PC-9 (cell line): ENCODE results near the gene MECR. TPM values are rescaled to one million over a fixed set of nuclear protein-coding genes. Genes with fewer than 3 reads are reported as not detected.

Experiments used
- BruUV-seq: library from RNA; stranded (reverse); fragments of 400-500 nt; replicated peaks from 2 replicates; lab custom pipeline; 2021; lab: Mats Ljungman, UMichigan
- CTCF ChIA-PET: fragments of 300-600 bp; sonication (Branson Sonifier 250); formaldehyde crosslinking; loops from one replicate; lab custom pipeline; 2022; ENCODE audit warnings: antibody characterized with exemption; lab: Charles Lee
- POLR2A ChIA-PET: fragments of 300-600 bp; sonication (Branson Sonifier 250); formaldehyde crosslinking; loops from one replicate; lab custom pipeline; 2022; ENCODE audit warnings: antibody characterized with exemption; ENCODE audit not compliant: unreplicated experiment; lab: Charles Lee
- DNase-seq, 2 experiments: peaks; one replicate each; pipeline versions ENCODE4 v3.0.0 to v3.0.0-alpha.2; 2015 to 2022; ENCODE audit warnings: mixed read lengths in 1 of 2
- H2AFZ ChIP-seq: fragments of 200-600 bp; sonication (generic); 2 replicates; pipeline ENCODE4 v1.8.1; 2017; ENCODE audit warnings: antibody characterized with exemption
- H3F3A ChIP-seq: fragments of 200-600 bp; sonication (generic); 2 replicates; pipeline ENCODE4 v1.8.1; 2017; ENCODE audit warnings: antibody characterized with exemption, mild to moderate bottlenecking, low read depth; ENCODE audit not compliant: insufficient read depth
- H3K27ac ChIP-seq: fragments of 200-600 bp; sonication (generic); 2 replicates; pipeline ENCODE4 v1.6.1; 2016; ENCODE audit warnings: mixed run types
- H3K27me3 ChIP-seq: fragments of 200-600 bp; sonication (generic); 2 replicates; pipeline ENCODE4 v1.6.1; 2016; ENCODE audit warnings: low read depth, mixed run types; ENCODE audit not compliant: insufficient read depth
- H3K36me3 ChIP-seq: fragments of 200-600 bp; sonication (generic); 2 replicates; pipeline ENCODE4 v1.6.1; 2016; ENCODE audit warnings: low read depth, mixed run types
- H3K4me1 ChIP-seq: fragments of 200-600 bp; sonication (generic); replicated peaks from 2 replicates; pipeline ENCODE4 v1.6.1; 2016; ENCODE audit warnings: mixed run types; ENCODE audit not compliant: insufficient read depth
- H3K4me2 ChIP-seq: fragments of 200-600 bp; sonication (generic); 2 replicates; pipeline ENCODE4 v1.6.1; 2017; ENCODE audit warnings: mixed run types
- H3K4me3 ChIP-seq: fragments of 200-600 bp; sonication (generic); 2 replicates; pipeline ENCODE4 v1.6.1; 2016; ENCODE audit warnings: mixed run types
- H3K79me2 ChIP-seq: fragments of 200-600 bp; sonication (generic); 2 replicates; pipeline ENCODE4 v1.6.1; 2017; ENCODE audit warnings: low read depth, mixed run types
- H3K9me2 ChIP-seq: fragments of 200-600 bp; sonication (generic); 2 replicates; pipeline ENCODE4 v1.8.1; 2017; ENCODE audit warnings: mild to moderate bottlenecking; ENCODE audit not compliant: insufficient read depth
- H3K9me3 ChIP-seq: fragments of 200-600 bp; sonication (generic); 2 replicates; pipeline ENCODE4 v1.8.1; 2016; ENCODE audit warnings: low read depth; ENCODE audit not compliant: insufficient read depth
- H4K20me1 ChIP-seq: fragments of 200-600 bp; sonication (generic); 2 replicates; pipeline ENCODE4 v1.8.1; 2017; ENCODE audit not compliant: insufficient read depth
- CTCF ChIP-seq: fragments of 200-600 bp; sonication (generic); conservative IDR thresholded peaks from 2 replicates; pipeline ENCODE4 v1.6.1; 2017; ENCODE audit warnings: mixed run types, antibody characterized with exemption, mild to moderate bottlenecking, moderate library complexity
- EZH2 ChIP-seq: fragments of 200-600 bp; sonication (generic); IDR thresholded peaks from 2 replicates; pipeline ENCODE4 v1.8.0; 2017; ENCODE audit warnings: antibody characterized with exemption, low read depth
- intact Hi-C: fragments of 100-400 bp; cut with micrococcal nuclease; formaldehyde crosslinking; loops from one replicate; pipeline ENCODE4 v1.10.0; 2022; ENCODE audit not compliant: unreplicated experiment
- total RNA-seq: library from RNA; stranded (reverse); gene quantifications from 2 replicates; pipeline ENCODE4 v1.2.3, GENCODE V29; 2021

The MECR gene
- total RNA-seq, 1 experiment from 2014 or later, result 46.4 TPM

- H3F3A ChIP-seq, result peaks cover 14% of the 10 kb centered on the region; the same call in 1 of the 2 replicates
- ChIA-PET CTCF (no interaction called here), POLR2A (no interaction called here)
- no peak for DNase-seq
- H3K9me2 ChIP-seq, result no peaks in the 10 kb centered on the region
- H3K4me3 ChIP-seq, result no peak overlapping the region
- BruUV-seq, result no TSS peak
- no peaks in the 10 kb centered on the region for H3K27me3 ChIP-seq
- intact Hi-C loops, result no loop called here
- H2AFZ ChIP-seq, result no peak overlapping the region
- no peaks in the 10 kb centered on the region for H3K9me3 ChIP-seq
- H3K36me3 ChIP-seq, result no peaks in the 10 kb centered on the region
- no peaks in the 10 kb centered on the region for H4K20me1 ChIP-seq
- H3K4me2 ChIP-seq, result no peak overlapping the region
- H3K4me1 ChIP-seq, result peaks cover 23% of the 10 kb centered on the region
- no peaks in the 10 kb centered on the region for H3K79me2 ChIP-seq
- no peak for TF ChIP-seq EZH2
- TF ChIP-seq CTCF, result no peak
- no peak overlapping the region for H3K27ac ChIP-seq
These were observed 36.8 kb upstream of the MECR start for GRCh38 chr1:29267321-29268070.

- POLR2A ChIA-PET, result no interaction called here
- CTCF ChIA-PET, result no interaction called here
- Histone ChIP-seq H3K27me3 (no peaks in the 10 kb centered on the region), H3K36me3 (no peaks in the 10 kb centered on the region), H2AFZ (no peak overlapping the region), H3K4me2 (no peak overlapping the region), H3K9me3 (no peaks in the 10 kb centered on the region), H3K9me2 (no peaks in the 10 kb centered on the region), H3K27ac (no peak overlapping the region), H3K79me2 (no peaks in the 10 kb centered on the region), H3F3A (peaks cover 8% of the 10 kb centered on the region; the same call in 1 of the 2 replicates), H4K20me1 (no peaks in the 10 kb centered on the region), H3K4me3 (no peak overlapping the region), H3K4me1 (peaks cover 17% of the 10 kb centered on the region)
- no peak for DNase-seq
- no TSS peak for BruUV-seq
- TF ChIP-seq CTCF, result no peak
- TF ChIP-seq EZH2, result no peak
- intact Hi-C loops, result no loop called here
These were observed 36.2 kb upstream of the MECR start for GRCh38 chr1:29266912-29267311.

GRCh38 chr1:29264773-29265389 lies 34.1 kb upstream of the MECR start:
- Histone ChIP-seq H3K79me2 (no peaks in the 10 kb centered on the region), H3K4me3 (no peak overlapping the region), H3K9me3 (no peaks in the 10 kb centered on the region), H3F3A (no peaks in the 10 kb centered on the region), H3K27ac (no peak overlapping the region), H3K9me2 (no peaks in the 10 kb centered on the region), H3K36me3 (no peaks in the 10 kb centered on the region), H4K20me1 (no peaks in the 10 kb centered on the region), H3K4me1 (no peaks in the 10 kb centered on the region), H2AFZ (no peak overlapping the region), H3K4me2 (no peak overlapping the region), H3K27me3 (no peaks in the 10 kb centered on the region)
- no peak for DNase-seq
- BruUV-seq, result no TSS peak
- no peak for TF ChIP-seq EZH2
- no peak for TF ChIP-seq CTCF
- POLR2A ChIA-PET, result no interaction called here
- intact Hi-C loops, result no loop called here
- CTCF ChIA-PET, result no interaction called here
